Hematopoietic multipotent progenitor cell (in vitro differentiated cells): ENCODE measurements around the gene MTG1. TPM values are rescaled to one million over a fixed set of nuclear protein-coding genes. Genes with fewer than 3 reads are reported as not detected.
"Not testable (repeated sequence)": the region's sequence is repeated elsewhere in the genome, so short reads cannot be mapped to it uniquely, and the experiment has no call there.

Experiments
- DNase-seq, 3 donors: peaks; one replicate each; pipeline ENCODE4 v3.0.0-alpha.2; 2011 to 2015; ENCODE audit warnings: low read depth in 2 of 3, low spot score in 2 of 3
- total RNA-seq: library from RNA; depleted of rRNA; stranded (reverse); fragments of >200 nt; gene quantifications from one replicate; pipeline ENCODE4 v1.2.3, GENCODE V29; 2012

Gene MTG1
- total RNA-seq, 1 donor, result 35.8 TPM

DNA sequence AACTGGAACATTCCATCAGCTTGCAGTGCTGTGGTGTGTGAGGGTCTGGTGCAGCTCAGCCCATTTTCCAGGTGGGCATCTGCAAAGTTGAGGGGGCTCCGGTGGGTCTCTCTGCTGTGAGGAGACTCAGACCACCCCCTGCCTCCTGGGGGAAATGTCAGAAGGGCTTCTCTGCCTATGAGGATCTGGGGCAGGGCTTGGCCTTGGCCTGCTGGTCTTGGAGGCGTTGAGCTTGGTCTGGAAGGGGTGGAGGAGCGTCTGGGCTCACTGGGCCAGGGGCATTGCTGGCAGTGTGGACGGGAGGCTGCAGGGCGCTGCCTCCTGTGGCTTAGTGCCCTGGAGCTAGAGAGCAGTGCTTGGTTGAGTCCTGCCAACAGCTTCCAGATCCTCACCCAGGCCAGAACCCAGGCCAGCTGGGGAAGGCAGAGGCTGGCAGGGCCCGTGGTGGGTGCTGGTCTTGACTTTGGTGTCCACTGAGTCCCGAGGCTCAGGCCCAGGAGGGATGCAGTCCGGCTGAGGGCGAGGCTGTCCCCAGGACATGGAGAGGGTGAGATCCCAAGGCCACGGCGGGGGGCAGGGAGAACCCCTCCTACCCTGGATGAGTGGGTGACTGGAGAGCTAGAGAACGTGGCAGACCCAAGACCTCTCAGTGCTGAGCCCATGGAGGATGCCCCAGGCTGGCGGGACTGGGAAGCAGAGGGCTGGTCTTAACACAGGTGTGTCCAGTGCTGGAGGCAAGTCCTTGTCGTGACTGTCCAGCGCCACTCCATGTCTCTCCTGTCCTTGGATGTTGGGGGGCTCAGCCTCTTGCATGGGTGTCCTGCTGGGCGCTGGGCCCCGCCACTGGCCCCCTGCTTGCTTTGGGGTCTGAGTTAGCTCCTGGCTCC is 27.6 kb downstream of the MTG1 start:
- no peak for DNase-seq

DNA sequence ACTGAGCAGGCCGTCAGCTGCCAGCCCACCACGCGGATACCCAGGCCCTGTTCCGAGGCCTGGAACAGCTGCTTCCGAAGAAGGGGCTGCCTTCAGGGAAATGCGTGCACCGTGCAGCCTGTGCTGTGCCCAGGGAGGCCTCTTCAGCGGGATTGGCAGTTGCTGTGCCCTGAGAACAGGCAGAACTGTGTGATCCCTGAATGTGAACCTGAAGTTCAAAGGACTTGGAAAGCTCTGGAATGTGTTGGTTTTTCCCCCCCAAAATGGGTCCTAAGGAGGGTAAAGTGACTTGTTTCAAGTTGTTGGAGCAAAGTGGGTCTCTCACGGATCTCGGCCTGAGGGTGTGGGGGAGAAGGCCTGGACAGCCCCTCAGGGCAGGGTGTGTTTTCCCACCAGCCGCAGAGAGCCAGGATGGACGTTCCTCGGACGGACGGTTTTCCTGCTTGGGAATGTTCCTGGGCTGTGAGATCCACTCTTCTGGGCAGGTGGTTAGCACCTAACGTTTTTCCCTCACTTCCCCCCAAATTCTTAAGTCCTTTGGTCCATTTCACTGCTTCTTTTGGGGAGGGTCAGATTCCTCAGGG is 28.4 kb downstream of the MTG1 start:
- DNase-seq, result no peak

DNA sequence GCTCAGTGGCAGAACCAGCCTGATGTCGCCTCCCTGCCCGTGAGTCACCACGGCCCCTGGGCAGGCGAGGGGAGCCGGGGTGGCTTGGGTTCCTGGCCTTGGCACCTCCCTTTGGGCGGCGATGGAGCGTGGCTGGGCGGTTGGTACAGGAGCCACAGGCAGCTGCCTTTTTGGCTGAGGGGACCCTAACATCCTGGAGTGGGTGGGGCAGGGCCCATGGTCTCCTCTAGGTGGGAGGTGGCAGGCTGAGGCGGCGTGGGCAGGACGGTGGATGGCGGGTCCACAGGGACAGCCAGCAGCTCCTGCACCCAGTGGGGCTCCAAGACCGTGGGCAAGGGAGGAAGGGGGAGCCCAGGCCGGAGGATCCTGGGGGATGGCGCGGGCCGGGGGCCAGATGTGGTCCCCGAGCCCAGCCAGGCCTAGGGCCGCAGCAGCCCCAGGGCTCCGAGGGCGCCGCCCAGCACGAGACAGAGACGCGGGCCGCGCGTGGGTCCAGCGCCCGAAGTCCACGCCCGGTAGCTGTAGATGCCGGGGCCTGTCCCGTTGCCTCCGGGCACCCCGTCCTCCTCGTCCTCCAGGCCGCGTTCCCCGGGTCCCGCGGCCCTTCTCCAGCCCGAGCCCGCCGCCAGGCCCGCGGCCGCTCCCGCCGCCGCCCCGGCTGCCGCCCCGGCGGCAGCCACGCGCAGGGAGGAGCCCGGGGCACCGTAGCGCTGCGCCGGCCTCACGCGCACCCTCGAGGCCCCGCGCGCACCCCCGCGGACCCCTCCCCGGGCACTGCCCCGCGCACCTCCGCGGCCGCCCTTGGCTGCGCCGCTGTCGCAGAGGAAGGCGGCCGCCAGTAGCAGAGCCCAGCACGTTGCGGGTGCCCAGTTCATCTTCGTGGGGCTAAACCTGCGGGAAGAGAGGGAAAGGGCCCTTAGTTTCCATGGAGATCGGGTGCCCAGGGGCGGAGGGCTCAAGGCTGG is 29.1 kb downstream of the MTG1 start:
- DNase-seq, result no peak

DNA sequence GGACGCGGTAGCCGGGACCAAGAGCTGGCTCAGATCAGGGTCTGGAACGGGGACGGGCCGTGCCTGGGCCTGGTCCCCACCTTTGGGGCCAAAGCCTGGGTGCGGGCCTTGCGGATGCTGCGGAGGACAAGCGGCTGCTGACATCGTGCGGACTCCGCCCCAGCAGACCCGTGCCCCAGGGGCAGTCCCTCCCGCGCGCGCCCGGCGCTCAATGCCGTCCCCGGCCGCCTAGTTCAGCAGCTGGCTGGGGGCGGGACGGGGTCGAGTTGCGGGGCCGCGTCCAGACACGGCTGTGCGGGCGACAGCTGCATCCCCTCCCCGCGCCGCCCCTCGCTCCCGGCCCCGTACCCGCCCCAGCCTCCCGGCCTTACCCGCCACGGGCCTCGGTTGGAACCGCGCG is 30.1 kb downstream of the MTG1 start:
- not testable (repeated sequence) for DNase-seq

DNA sequence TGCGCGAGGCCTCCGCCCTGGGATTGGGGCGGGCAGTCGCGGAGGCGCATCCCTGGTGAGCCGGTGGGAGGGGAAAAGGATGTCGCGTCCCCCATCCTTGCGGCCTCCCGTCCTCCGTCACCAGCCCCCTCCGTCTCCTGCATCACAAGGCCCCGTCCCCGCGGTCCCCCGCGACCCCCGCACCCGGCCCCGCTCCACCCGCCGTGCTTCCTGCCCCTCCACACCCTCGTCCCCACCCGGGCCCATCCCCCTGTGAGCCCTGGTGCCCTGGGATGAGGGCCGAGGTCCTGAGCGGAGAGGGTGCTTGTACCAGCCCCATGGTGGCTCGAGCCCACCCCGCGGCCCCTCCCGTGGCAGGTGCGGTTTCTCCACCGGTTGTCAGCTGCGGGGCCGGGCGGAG is 30.6 kb downstream of the MTG1 start, which contains the start of gene SPRN:
Gene SPRN (minus strand): TSS at position 25 of the 400 bp plus-strand sequence. CDS start 944 bp downstream, outside the sequence.
- not testable (repeated sequence) for DNase-seq

DNA sequence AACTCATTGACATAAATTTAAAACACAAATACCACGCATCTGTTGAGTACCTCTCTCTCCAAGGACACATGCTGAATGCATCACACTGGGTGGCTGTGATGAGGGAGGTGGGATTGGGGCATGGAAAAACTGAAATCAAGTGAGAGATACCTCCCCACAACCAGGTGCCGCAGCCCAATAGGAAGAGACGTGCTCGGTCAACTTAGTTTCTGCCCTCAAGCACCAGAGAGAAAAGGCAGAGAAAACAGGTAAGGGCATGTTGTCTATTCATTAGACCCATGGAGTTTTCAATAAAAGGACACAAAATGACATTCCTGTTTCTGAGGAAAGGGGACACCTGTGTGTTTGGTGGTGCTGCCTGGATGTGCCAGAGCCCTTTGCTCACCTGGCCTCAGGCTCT is 35.6 kb downstream of the MTG1 start:
- not testable (repeated sequence) for DNase-seq

DNA sequence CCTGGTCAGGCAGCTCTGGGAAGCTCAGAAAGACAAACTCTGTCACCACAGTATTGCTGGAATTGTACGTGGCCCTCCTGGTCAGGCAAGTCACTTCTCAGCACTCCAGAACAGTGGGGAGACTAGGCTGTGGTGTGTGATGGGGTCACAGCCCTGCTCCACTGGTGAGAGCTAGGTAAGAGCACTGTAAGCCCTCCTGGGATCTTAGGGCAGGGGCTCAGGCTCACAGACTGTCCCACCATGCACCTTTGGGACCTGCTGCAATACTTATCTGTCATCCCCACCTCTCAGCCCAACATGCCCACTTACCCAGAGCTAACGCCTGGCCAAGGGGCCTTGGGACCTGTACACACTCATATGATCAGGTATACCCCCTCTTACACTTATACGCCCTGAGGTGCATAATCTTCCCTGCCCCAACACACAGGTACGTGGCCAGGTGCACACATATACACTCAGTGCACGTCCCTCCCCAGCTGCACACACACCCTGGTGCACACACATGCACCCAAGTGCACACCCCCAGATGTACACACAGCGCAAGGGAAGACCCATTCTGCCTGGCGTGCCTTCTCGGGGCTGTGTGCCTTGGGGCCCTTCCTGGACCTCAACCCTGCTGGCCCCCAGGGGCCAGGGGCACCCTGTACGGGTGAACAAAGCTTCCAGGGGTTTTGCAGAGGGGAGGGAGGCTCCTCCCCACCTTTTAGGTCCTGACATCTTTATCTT is 38.1 kb downstream of the MTG1 start:
- not testable (repeated sequence) for DNase-seq

DNA sequence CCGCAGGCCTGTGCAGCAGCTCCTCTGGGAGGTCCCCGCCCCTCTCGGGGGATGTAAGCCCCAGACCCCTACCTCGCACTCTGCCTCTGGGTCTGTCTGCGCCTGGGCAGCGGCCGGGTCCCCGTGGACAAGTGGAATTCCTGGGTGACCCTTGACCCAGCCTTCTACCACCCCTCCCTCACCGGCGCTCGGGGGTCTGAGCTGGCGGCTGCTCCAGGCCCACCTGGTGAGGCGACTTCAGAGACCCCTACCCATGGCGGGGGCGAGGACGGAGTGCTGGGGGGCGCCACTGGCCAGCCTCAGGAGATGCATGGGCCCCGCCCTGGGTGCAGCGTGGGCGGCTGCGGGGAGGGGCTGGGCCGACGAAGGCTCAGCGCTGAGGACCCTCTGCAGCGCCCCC is 38.8 kb downstream of the MTG1 start:
- not testable (repeated sequence) for DNase-seq

DNA sequence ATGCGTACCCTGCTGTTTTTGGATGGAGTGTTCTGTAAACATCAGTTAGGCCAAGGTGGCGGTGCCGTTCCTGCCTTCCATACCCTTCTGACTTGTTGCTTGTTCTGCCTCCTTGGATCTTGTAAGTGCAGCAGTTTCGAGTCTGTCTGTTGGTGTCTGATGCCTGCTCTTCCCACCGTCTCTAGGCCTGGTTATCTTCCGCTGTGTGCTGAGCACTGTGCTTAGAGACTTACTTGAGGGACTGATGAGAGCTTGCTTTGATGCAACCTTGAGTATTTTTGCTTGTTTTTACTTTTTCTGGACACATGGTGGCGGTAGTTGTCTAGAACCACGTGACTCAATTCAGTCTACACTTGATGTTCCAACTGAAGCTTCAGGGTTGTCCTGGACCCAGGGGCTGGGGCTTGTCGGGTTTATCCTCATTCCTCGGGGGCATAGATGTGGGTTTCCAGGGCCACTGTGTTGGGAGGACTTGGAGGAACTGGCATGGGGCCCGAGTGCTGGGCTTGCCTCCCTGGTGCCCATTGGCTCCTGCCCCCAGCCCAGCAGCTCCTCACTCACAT is 44.8 kb downstream of the MTG1 start:
- DNase-seq, result peak in 2 of 3 donors; percentile 24 to 59

DNA sequence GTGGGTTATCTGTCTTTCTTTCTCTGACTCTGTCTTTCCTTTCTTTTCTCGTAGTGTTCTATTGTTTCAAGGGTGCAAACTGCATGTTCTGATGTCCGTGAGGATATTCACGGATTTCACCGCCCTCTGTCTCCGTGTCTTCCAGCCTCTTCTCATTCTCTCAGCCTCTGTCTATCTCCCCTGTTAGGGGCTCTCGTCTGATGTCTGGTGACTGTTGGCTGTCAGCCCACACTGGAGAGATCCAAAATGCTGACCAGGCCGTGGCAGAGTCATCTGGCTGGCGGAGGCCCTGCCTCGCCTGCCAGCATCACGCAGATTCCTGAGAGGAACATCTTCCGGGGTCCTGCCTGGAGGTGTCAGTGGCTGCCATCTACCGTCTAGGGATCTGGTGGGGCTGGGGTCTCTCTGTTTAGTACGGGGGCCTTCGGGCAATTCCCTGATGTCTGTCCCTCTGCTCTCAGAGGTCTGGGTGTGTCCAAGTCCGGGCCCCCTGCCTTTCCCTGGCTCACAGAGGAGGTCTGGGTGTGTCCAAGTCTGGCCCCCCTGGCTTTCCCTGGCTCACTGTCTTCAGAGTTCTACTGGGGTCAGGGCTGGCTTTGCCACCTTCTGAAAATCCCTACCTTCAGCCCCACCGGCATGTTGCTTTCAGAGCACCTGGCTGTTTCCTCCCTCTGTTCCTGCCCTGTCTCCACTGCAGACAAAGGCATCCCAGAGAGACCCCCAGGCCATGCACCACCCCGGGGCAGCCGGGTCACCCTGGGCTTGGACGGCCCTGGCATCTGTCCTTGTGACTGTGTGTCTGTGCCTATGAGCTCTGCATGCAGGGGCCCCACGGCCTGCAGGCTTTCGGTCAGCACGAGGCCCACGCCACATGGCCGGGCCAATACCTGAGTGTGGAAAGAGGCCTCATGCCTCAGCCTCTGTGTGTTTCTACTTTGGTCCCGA is 45.8 kb downstream of the MTG1 start:
- DNase-seq, result no peak

DNA sequence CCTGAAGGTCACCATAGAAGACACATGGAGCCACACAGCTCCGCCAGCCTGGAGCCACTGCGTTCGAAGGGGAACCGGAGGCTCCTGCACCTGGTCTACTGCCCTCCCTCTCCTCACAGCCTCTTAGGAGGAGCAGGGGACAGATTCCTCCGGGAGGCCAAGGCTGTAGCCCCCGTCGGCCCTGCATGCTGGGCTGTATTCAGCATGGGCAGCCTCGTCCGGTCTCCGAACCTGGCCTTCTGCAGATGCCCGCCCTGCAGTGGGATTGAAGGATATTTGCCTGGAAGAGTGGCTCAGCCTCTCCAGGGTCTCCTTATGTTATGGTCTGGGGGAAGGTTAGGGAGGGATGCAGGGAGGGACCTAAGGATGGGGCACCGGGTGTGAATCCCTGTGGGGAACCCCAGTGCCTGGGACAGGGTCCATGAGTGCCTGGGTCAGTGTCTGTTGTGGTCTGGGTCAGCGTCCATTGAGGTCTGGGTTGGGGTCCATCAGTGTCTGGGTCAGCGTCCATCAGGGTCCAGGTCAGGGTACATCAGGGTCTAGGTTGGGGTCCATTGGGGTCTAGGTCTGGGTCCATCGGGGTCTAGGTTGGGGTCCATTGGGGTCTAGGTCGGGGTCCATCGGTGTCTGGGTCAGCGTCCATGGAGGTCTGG is 46.8 kb downstream of the MTG1 start:
- DNase-seq, result no peak

DNA sequence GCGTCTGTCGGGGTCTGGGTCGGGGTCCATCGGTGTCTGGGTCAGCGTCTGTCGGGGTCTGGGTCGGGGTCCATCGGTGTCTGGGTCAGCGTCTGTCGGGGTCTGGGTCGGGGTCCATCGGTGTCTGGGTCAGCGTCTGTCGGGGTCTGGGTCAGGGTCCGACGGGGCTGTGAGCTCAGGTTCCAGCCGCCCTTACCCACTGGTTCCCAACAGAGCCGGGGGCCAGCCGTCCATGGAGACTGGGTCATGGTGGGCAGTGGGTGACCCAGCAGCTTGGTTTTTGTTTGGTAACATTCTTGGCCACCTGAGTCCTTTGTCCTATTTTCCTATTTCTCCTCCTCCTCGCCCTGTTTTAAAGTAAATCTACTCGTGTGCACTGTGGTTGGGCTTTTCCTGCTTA is 47.4 kb downstream of the MTG1 start:
- not testable (repeated sequence) for DNase-seq

DNA sequence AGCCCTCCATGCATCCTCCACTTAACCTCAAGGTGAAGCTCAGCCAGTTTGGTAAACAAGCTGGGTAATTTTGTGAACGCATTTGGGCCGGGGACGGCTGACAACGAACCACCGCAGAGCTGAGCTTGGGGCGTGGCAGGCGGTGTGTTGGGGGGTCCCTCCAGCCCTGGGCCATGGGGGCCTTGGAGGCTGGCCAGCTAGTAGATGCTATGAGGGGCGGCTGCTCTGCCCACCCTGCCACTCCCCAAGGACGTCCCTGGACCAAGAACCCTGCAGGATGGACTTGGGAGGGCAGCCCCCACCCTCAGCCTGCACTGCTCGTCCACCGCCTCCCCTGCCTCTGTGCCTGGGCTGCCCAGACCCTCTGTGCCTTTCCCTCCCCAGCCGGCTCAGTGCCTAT is 47.8 kb downstream of the MTG1 start:
- no peak for DNase-seq

DNA sequence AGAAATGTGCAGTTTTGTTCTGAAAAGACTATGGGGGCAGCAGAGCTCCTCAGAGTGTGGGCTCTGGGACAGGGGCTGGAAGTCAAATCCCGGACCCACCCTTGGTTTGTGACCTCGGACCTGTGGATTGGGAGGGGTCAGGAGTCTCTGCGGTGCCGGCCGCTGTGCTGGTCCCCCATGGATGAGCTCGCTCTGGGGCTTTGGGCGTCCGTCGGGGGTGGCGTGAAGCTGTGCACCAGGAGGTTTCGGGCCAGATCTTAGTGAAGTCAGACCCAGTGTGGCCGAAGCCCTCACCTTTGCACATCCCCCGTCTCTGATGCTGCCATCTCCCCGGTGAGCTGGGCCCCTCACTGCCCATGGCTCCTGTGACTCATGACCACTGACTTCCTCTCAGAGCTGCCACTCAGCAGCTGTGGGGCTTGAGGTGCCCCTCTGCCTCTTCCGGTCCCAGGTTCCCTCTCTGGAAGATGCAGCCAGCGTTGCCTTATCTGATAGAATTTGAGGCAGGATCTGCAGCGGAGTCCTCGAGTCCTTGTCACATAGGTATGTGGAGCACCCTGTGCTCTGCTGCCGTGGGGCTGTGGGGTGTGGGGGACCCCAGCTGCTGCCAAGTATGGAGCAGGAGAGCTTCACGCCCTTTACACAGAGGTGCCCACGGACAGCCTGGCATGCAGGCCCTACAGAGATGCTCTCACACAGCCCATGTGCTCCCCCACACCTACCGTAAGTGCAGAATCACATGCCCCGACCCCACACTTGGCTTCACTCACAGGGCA is 48.4 kb downstream of the MTG1 start:
- peak in 2 of 3 donors; percentile 57 to 80 for DNase-seq

DNA sequence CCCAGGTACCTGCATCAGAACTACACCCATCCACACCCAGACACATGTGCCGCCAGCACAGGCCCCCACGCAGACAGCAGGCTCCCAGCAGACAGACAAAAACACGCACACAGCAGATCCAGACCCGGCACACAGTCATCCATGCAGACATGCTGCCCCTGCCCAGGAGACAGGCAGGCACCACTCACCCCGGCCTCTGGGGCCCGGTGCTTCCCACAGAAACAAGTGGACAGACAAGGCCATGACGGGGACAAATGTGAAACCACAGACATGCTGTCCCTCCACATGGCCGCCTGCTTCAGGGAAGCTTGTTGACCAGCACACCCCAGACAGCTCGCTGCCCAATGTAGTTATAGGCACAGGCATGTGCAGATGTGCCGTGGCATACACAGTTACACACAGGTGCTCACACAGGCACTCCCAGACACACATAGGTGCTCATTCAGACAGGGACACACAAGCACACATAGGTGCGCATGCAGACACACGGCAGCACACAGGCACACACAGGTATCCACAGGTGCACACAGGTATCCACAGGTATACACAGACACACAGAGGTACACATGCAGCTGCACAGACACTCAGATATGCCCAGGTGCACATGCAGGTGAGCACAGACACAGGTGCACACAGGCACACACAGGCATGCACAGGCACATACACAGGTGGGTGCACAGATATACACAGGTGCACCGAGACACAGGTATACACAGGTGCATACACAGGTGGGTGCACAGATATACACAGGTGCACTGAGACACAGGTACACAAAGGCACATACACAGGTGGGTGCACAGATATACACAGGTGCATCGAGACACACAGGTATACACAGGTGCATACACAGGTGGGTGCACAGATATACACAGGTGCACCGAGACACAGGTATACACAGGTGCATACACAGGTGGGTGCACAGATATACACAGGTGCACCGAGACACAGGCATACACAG is 49.3 kb downstream of the MTG1 start:
- no peak for DNase-seq
